GM04504 (cell line): Measurements from ENCODE around the gene ALPL.
"Not testable (repeated sequence)": the region's sequence is repeated elsewhere in the genome, so short reads cannot be mapped to it uniquely, and the experiment has no call there.

Experiments
- DNase-seq: peaks from one replicate; pipeline ENCODE4 v3.0.0-alpha.2; 2012; ENCODE audit warnings: low read depth

ALPL gene

DNA sequence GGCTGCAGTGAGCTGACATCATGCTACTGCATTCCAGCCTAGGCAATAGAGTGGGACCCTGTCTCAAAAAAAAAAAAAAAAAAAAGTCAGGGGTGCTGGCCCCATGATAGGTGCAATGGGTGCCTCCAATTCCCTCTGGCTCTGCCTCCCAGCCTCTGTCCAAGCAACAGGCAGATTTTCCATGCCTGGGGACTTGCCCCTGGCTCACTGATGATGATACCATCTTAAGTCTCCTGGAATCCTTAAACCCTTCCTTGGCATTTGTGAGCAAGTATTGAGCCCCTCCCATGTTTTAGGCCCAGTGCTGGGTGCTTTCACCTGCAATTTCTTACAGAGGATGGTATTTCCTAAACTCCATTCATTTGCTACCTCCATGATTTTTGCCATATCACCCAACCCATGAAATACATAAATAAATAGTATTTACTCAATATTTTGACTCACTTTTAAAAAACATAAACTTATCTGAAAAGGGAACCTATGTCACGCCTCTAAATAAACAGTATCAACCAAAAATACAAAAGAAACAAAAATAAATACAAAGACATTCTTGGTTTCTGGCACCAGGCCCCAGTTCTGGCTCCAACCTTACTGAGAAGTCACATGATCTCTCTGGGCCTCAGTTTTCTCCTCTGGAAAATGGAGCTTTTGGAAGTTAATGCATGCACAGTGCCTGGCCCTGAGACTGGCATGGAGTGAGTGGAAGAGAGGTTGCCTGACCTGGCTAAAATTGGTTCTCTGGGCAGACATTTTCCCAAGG is 1.5 kb upstream of the ALPL start:
- no peak for DNase-seq

- no peak for DNase-seq
Observed at GRCh38 chr1:21508580-21509350, 458 bp upstream of the ALPL start.

- no peak for DNase-seq
Observed at GRCh38 chr1:21510113-21510493, 880 bp downstream of the ALPL start.

DNA sequence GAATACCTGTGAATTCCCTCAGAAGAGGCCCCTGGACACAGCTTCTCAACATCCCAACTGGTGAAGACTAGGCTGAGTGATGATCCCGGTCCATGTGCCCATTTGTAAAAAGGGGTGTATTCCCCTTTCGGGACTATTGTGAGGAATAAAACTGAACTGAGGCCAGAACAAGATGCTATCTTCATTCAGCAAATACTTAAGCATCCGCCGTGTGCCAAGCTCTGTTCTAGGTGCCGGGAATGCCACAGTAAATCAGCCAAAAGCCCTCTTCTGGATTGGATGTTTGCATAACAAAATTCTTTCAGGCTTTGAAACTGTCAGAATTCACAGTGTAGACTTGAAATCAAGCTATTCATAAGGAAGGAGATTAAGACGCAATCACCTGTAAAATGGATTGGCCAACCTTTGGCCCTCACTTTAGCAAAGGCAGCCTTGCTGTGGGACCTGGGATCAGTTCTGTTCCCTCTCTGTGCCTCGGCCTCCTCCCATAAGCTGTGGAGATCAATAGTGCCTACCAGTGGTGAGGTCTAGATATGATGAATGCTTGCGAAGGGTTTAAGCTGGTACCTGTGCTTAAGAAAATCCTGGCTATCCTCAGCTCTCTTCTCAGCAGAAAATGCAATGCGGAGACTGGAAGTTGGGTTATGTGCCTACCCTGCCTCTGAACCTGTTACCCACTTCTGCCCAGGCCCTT is 1.8 kb downstream of the ALPL start:
- DNase-seq, result no peak

- DNase-seq, result peak; percentile 91
Observed at GRCh38 chr1:21511579-21512522, 2.6 kb downstream of the ALPL start.

- no peak for DNase-seq
Observed at GRCh38 chr1:21514245-21514644, 5.0 kb downstream of the ALPL start.

- DNase-seq, result no peak
Observed at GRCh38 chr1:21517161-21517589, 8.0 kb downstream of the ALPL start.

- DNase-seq, result no peak
Observed at GRCh38 chr1:21517660-21518480, 8.6 kb downstream of the ALPL start.

DNA sequence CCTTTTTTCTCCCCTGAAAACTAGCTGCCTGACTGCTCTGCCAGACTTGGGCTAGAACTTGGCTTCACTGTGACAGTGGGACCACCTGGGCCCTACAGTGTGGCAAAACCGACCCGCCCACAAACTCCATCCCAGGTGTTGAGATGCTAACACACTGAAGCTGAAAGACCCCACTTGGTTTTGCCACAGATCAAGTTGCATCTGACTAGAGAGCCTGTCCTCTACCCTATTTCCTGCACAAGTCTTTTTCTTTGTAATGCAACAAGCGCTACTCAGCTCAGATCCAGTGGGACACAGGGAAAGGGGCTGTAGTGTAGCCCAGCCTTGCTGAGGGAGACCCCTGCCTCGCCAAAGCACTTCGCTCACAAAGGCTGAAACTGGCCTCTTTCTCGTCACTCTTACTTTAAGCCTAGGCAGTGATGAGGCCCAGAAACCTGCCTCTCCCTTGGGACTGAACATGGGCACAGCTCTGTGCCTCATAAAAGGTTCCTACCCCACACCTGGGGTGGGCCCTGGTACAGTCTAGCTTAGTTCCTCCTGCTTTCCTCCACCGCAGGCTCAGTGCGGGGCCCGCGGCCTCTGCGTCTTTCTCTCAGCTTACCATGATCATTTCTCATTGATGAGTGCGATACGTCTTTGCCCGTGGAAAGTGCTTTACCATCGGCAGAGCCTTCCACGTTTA is 9.7 kb downstream of the ALPL start:
- DNase-seq, result no peak

DNA sequence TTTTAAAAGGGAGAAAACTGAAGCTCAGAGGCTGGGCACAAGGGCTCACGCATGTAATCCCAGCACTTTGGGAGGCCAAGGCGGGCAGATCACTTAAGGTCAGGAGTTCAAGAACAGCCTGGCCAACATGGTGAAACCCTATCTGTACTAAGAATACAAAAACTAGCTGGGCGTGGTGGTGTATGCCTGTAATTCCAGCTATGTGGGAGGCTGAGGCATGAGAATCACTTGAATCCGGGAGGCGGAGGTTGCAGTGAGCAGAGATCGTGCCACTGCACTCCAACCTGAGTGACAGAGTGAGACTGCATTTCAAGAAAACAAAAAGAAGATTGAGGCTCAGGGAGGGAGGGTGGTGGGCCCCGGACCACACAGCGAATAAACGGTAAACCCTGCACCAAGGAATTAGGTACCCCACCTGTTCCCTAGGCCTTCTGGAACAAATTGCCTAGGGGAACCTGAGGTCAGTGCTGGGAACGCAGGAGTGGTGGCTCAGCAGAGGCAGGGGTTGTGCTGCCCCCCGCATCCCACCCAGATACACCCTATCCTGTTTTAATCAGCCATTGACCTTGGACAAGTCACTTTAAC is 10.4 kb downstream of the ALPL start:
- not testable (repeated sequence) for DNase-seq

- no peak for DNase-seq
Observed at GRCh38 chr1:21520899-21521716, 11.9 kb downstream of the ALPL start.

DNA sequence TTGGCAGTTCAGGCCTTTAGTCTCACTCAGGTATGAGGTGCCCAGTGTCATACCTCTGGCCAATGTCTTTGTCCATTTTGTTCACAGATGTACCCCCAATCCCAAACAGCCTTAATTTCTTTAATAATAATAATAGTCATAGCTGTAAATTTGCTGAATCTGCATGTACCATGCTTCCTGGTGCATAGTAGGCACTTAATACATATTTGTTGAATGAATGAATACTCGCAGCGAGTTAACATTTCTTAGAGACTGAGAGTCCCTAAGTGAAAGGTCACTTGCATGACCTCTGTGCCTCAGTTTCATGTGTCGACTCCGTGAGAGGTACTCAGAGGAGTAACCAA is 12.5 kb downstream of the ALPL start:
- DNase-seq, result no peak

DNA sequence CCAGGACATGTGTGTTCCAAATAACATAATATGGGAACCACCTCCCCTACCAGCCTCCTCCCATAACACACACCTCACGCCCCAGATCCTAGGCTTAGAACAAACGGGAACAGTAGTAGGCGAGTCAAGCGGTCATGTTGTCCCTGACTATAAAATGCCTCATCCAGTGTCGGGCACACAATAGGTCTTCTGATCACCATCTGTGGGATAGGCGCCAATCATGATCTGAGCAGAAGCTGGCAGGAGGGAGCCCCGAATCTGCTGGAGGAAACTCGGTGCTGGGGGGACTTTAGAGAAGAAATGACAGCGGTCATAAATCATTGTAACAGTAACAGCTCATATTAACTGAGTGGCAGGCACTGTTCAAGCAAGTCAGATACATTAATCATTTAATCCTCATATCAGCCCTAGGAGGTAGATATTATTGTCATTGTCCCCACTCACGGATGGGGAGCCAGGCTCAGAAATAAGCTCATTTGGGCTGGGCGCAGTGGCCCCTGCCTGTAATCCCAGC is 13.4 kb downstream of the ALPL start:
- DNase-seq, result no peak

GRCh38 chr1:21523297-21523813 is 14.1 kb downstream of the ALPL start:
- no peak for DNase-seq

GRCh38 chr1:21524220-21524619 is 15.0 kb downstream of the ALPL start:
- DNase-seq, result no peak

DNA sequence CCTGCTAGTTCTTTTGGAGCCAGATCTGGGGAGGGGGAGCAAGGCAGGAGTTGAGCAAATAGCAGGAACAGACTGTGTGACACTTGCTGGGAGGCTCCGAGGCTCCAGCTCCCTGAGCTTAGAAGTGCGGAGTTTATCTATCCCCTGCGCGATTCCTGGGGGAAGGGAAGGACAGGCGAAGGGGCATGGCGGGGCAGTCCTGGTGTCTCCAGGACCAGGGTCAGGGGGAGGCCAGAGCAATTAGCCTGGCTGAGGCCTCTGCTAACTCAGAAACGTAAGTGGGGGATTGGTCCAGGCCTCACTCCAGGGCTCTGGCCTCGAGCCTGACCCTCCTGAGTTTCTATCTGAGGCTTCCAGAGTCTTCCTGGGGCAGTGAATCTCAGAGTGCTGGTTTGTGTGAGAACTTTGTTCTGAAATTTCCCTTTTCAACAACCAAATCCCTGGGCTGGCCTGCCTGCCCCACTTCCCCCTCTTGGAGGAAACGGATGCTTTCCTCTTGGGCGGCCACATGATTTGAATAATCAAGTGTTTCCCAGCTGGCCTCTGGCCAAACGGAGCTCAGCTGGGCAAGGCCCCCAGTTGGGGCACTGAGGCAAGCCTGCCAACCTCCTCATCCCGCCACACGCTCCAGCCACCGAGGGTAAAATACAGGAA is 15.6 kb downstream of the ALPL start:
- no peak for DNase-seq

- DNase-seq, result no peak
Observed at GRCh38 chr1:21525340-21525717, 16.1 kb downstream of the ALPL start.

GRCh38 chr1:21526441-21526840 is 17.2 kb downstream of the ALPL start:
- no peak for DNase-seq
